Neural progenitor cell (in vitro differentiated cells): Measurements from ENCODE around the gene PITRM1.
"Not testable (repeated sequence)": the region's sequence is repeated elsewhere in the genome, so short reads cannot be mapped to it uniquely, and the experiment has no call there.

Source experiments
- CTCF ChIP-seq: fragments of 200-600 bp; sonication (generic); IDR thresholded peaks from 2 replicates; pipeline ENCODE4 v1.5.1; 2017; ENCODE audit warnings: antibody characterized with exemption, mild to moderate bottlenecking
- EZH2 ChIP-seq: fragments of 200-600 bp; sonication (generic); IDR thresholded peaks from 2 replicates; pipeline ENCODE4 v1.6.1; 2017; ENCODE audit warnings: antibody characterized with exemption, mild to moderate bottlenecking, moderate library complexity

GRCh38 chr10:3221601-3222000, 49.0 kb upstream of the PITRM1 start:
- TF ChIP-seq CTCF, EZH2: not testable (repeated sequence)
